Measurements from ENCODE around the gene NR2F2. TPM values are rescaled to one million over a fixed set of nuclear protein-coding genes. Genes with fewer than 3 reads are reported as not detected.

Gene NR2F2
- total RNA-seq, 1 donor from 2014 or later = 68.8 TPM

GRCh38 chr15:96331144-96331944 lies 844 bp downstream of the NR2F2 start:
- DNase-seq (ENCODE audit: extremely low read depth, low read depth, low spot score) = no peak

GRCh38 chr15:96331945-96332636 lies 1.6 kb downstream of the NR2F2 start:
- DNase-seq (ENCODE audit: extremely low read depth, low read depth, low spot score) = no peak

DNA sequence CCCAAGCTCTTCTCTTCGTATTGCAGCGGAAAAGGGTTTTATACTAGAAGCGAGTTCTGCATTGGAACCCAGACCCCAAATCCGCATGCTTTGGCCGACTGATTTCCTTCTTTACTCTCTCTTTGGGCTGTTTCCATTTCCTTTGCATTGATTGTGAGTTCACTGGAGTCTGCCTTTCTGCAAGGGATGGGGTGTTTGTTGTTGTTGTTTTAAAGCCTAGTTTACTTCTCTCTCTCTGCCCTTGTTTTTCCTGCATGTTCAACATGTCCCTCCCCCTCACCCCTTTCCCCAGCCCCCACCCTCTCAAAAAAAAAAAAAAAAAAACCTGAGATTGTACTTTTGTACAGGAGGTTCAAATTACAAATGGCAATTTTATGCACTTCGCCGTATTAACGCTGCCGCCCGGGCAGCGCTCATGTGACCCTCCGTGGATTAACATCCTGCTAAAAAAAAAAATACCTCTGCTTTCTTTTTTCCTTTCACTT lies 2.2 kb downstream of the NR2F2 start:
- no peak for DNase-seq (ENCODE audit: extremely low read depth, low read depth, low spot score)

GRCh38 chr15:96333131-96334016 lies 2.9 kb downstream of the NR2F2 start:
- no peak for DNase-seq (ENCODE audit: extremely low read depth, low read depth, low spot score)

DNA sequence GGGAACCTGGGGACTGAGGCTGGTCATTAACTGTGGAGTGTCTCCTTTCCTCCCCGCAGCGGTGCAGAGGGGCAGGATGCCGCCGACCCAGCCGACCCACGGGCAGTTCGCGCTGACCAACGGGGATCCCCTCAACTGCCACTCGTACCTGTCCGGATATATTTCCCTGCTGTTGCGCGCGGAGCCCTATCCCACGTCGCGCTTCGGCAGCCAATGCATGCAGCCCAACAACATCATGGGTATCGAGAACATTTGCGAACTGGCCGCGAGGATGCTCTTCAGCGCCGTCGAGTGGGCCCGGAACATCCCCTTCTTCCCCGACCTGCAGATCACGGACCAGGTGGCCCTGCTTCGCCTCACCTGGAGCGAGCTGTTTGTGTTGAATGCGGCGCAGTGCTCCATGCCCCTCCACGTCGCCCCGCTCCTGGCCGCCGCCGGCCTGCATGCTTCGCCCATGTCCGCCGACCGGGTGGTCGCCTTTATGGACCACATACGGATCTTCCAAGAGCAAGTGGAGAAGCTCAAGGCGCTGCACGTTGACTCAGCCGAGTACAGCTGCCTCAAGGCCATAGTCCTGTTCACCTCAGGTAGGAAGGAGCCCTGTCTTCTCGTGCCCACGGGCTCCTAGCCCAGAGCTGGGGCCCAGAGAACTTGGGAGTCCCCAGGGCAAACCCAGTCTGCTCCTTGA lies 3.7 kb downstream of the NR2F2 start:
- no peak for DNase-seq (ENCODE audit: extremely low read depth, low read depth, low spot score)

DNA sequence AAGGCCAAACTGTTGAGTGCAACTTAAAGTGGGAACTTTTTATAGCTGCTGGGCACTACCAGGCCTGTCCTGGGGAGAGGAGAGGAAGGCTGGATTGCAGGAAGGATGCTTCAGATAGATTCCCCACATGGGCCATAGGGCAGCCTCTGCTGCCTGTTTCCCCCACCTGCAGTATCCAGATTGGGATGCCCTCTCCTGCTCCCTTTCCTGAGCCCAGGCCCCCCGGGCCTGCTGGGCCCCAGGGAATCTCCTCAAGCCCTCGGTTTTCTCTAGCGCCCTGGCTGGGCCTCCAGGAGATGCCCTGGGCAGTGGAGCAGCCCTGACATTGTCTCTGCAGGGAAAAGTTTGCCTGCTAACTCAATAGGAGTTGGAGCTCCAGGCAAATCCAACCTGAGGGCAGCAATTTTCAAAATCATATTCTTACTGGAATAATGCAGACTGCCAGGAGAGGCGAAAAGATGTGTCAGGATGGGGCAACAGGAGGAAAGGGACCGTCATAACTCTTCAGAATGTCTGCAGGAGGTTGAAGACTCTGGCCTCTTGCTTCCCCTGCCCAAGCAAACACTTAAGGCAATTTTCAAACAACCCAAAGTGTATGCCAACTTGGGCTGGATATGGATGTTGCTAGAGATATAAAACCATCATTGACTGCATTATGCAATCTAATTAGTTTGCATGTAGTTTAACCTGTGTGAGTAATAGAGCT lies 4.4 kb downstream of the NR2F2 start:
- no peak for DNase-seq (ENCODE audit: extremely low read depth, low read depth, low spot score)

- no peak for DNase-seq (ENCODE audit: extremely low read depth, low read depth, low spot score)
These were observed 5.0 kb downstream of the NR2F2 start for GRCh38 chr15:96335411-96336024.

DNA sequence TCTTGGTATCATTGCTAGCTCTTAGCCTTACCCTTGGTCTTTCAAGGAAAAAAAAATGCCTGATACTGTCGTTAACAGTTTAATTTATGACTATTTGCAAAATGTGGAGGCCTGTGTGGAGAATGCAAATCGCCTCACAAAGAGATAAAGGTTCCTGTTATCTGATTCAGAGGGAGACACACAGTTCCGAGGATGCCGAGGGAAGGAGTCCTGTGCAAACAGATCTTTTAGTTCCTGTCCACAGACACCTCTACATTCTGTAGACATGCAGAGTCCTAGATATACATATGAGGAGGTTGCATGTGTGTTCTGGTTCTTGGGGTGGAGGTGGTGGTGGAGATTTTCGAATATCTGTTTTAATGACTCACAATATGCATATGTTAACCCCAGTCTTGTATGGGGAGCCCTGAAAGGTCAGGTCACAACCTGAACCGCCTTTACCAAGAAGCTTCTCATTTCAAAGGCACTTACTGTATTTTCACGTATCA lies 5.7 kb downstream of the NR2F2 start:
- DNase-seq (ENCODE audit: extremely low read depth, low read depth, low spot score) = no peak

DNA sequence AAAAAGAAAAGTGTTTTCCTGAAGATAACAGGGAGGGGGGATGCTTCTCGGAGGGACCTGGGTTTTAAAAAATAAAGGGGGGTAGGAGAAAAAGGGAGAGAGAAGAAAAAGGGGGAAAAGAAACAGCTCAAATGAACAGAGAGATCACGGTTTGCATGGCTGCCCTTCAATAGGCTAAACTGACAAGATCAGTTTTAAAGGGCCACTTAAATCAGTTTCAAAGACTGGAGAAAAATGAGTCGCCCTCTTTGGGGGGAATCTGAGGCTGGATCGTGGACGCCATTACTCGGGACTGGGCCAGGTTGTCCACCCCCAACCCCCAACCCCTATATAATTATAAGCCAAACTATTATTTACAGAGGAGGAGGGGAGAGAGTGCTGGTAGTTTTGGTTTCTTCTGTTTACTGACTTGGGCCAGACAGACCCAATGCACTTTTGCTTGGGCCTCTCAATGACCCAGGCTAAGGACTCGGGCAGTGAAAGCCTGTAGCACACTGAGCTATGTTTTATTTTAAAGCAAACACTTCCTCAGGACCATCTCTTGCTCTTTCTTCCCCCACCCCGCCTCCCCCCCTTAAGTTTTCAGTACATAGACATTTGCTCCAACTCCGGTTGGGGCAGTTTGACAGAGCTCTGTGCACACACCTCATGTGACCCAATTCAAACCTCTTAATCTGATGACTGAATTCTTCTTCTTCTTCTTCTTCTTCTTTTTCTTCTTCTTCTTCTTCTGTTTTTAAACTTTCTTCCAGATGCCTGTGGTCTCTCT lies 6.3 kb downstream of the NR2F2 start:
- DNase-seq (ENCODE audit: extremely low read depth, low read depth, low spot score) = no peak

GRCh38 chr15:96337365-96338023 lies 7.0 kb downstream of the NR2F2 start:
- no peak for DNase-seq (ENCODE audit: extremely low read depth, low read depth, low spot score)

GRCh38 chr15:96338074-96338765 lies 7.7 kb downstream of the NR2F2 start:
- DNase-seq (ENCODE audit: extremely low read depth, low read depth, low spot score) = no peak

GRCh38 chr15:96338766-96339618 lies 8.5 kb downstream of the NR2F2 start:
- no peak for DNase-seq (ENCODE audit: extremely low read depth, low read depth, low spot score)

DNA sequence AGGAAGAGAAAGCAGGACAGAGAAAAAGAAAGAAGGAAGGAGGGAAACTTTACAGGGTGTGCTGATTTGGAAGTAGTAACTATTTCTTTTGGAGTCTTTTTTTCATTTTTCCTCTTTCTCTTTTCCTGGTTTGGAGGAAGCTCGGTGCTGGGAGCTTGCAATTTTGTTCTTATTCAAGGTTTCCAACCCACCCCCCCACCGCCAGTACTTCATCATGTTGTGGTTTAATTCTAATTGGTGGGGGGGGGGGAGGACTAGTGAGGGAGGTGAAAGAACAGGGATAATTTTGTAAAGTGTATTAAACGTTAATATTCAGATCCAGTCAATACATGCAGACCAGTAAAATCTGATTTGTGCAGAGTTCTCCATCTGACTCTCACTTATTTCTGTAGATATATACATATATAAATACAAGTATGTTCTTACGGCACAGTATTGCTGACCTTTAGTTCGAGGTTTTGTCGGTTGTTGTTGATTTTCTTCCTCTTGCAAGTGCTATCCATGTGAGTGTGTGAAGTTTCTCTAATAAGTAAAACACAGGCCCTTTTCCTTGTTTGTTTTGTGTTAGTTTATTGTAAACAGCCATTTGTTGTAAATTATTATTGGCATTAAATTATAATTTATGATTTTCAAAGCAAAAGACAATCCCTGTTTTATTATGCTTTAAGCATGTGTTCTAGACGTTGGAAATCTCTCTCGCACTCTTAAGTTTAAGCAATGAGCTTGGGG lies 9.3 kb downstream of the NR2F2 start:
- no peak for DNase-seq (ENCODE audit: extremely low read depth, low read depth, low spot score)

- DNase-seq (ENCODE audit: extremely low read depth, low read depth, low spot score) = no peak
These were observed 9.8 kb downstream of the NR2F2 start for GRCh38 chr15:96340348-96340597.

- no peak for DNase-seq (ENCODE audit: extremely low read depth, low read depth, low spot score)
These were observed 10.4 kb downstream of the NR2F2 start for GRCh38 chr15:96340598-96341512.
